MM.1S (cell line): ENCODE measurements around the gene PHF19.

Source experiments
- DNase-seq: peaks from one replicate; pipeline ENCODE4 v3.0.0-alpha.2; 2015
- H2AFZ ChIP-seq: fragments of 300-600 bp; sonication (generic); 2 replicates; pipeline ENCODE4 v1.6.0; 2016; ENCODE audit warnings: antibody characterized with exemption, low read length
- H3F3A ChIP-seq: fragments of 300-600 bp; sonication (generic); 2 replicates; pipeline ENCODE4 v1.6.1; 2016; ENCODE audit warnings: mild to moderate bottlenecking, antibody characterized with exemption, low read length, moderate library complexity, mixed read lengths; ENCODE audit not compliant: insufficient read depth
- H3K27ac ChIP-seq: fragments of 300-600 bp; sonication (generic); 2 replicates; pipeline ENCODE4 v1.5.1; 2016; ENCODE audit warnings: mild to moderate bottlenecking, low read length
- H3K27me3 ChIP-seq: fragments of 300-600 bp; sonication (generic); replicated peaks from 2 replicates; pipeline ENCODE4 v1.6.0; 2016; ENCODE audit warnings: low read length; ENCODE audit not compliant: insufficient read depth
- H3K36me3 ChIP-seq: fragments of 300-600 bp; sonication (generic); replicated peaks from 2 replicates; pipeline ENCODE4 v1.6.1; 2016; ENCODE audit warnings: mild to moderate bottlenecking, low read length, mixed read lengths; ENCODE audit not compliant: insufficient read depth
- H3K4me1 ChIP-seq: fragments of 300-600 bp; sonication (generic); 2 replicates; pipeline ENCODE4 v1.6.1; 2016; ENCODE audit warnings: low read length, mixed read lengths
- H3K4me2 ChIP-seq: fragments of 300-600 bp; sonication (generic); 2 replicates; pipeline ENCODE4 v1.6.0; 2016; ENCODE audit warnings: low read depth, low read length
- H3K4me3 ChIP-seq: fragments of 300-600 bp; sonication (generic); 2 replicates; pipeline ENCODE4 v1.5.1; 2016; ENCODE audit warnings: low read length, mixed read lengths
- H3K79me2 ChIP-seq: fragments of 300-600 bp; sonication (generic); 2 replicates; pipeline ENCODE4 v1.6.1; 2016; ENCODE audit warnings: mixed run types, low read length, mixed read lengths
- H3K9ac ChIP-seq: fragments of 300-600 bp; sonication (generic); 2 replicates; pipeline ENCODE4 v1.6.1; 2016; ENCODE audit warnings: low read length, mixed read lengths
- H3K9me2 ChIP-seq: fragments of 300-600 bp; sonication (generic); replicated peaks from 2 replicates; pipeline ENCODE4 v1.6.1; 2016; ENCODE audit warnings: mild to moderate bottlenecking, low read length, mixed read lengths; ENCODE audit not compliant: insufficient read depth
- H3K9me3 ChIP-seq: fragments of 300-600 bp; sonication (generic); replicated peaks from 2 replicates; pipeline ENCODE4 v1.6.1; 2016; ENCODE audit warnings: mild to moderate bottlenecking, low read length, mixed read lengths; ENCODE audit not compliant: insufficient read depth
- H4K20me1 ChIP-seq: fragments of 300-600 bp; sonication (generic); 2 replicates; pipeline ENCODE4 v1.6.1; 2016; ENCODE audit warnings: mild to moderate bottlenecking, low read length, moderate library complexity, mixed read lengths; ENCODE audit not compliant: insufficient read depth
- CTCF ChIP-seq: fragments of 300-600 bp; sonication (generic); IDR thresholded peaks from 2 replicates; pipeline ENCODE4 v1.5.1; 2016; ENCODE audit warnings: antibody characterized with exemption, low read length, mixed read lengths
- EZH2 ChIP-seq: fragments of 300-600 bp; sonication (generic); optimal IDR thresholded peaks from 2 replicates; pipeline ENCODE3; 2017; ENCODE audit warnings: low read depth, mild to moderate bottlenecking, antibody characterized with exemption, low read length, mixed read lengths
- EZH2phosphoT487 ChIP-seq: fragments of 300-600 bp; sonication (generic); IDR thresholded peaks from 2 replicates; pipeline ENCODE4 v1.6.1; 2018; ENCODE audit warnings: antibody characterized with exemption, low read length

Gene PHF19

GRCh38 chr9:120869360-120869687 is 7.7 kb downstream of the PHF19 start:
- peak overlapping the region; percentile 90 for H3K4me2 ChIP-seq
- peak overlapping the region; percentile 70; the same call in 1 of the 2 replicates for H2AFZ ChIP-seq
- H3K4me3 ChIP-seq: peak overlapping the region; percentile 59
- H3K9ac ChIP-seq: peak overlapping the region; percentile 38; the same call in 1 of the 2 replicates
- DNase-seq: no peak
- H3K36me3 ChIP-seq: 0 out of 2 replicates have a peak, but pooled peaks cover 7% of the 10 kb centered on the region
- peaks cover 33% of the 10 kb centered on the region for H3K4me1 ChIP-seq
- peak overlapping the region; percentile 46; the same call in 1 of the 2 replicates for H3K27ac ChIP-seq
- H3F3A ChIP-seq: peaks cover 39% of the 10 kb centered on the region
- H3K27me3 ChIP-seq: no peaks in the 10 kb centered on the region
- TF ChIP-seq EZH2phosphoT487 (no peak), CTCF (no peak), EZH2 (no peak)
- no peaks in the 10 kb centered on the region for H3K9me3 ChIP-seq
- no peaks in the 10 kb centered on the region for H4K20me1 ChIP-seq
- no peaks in the 10 kb centered on the region for H3K9me2 ChIP-seq
- peaks cover 17% of the 10 kb centered on the region for H3K79me2 ChIP-seq

- H3K4me3 ChIP-seq: peak overlapping the region; percentile 59
- H3K9me2 ChIP-seq: no peaks in the 10 kb centered on the region
- H3K4me1 ChIP-seq: peaks cover 28% of the 10 kb centered on the region
- TF ChIP-seq CTCF: peak; percentile 44
- TF ChIP-seq EZH2phosphoT487: no peak
- H3K79me2 ChIP-seq: peaks cover 12% of the 10 kb centered on the region
- H3K27ac ChIP-seq: peak overlapping the region; percentile 46; the same call in 1 of the 2 replicates
- no peaks in the 10 kb centered on the region for H4K20me1 ChIP-seq
- peak; percentile 98 for DNase-seq
- H3K27me3 ChIP-seq: no peaks in the 10 kb centered on the region
- H3K4me2 ChIP-seq: peak overlapping the region; percentile 90
- peak overlapping the region; percentile 70 for H2AFZ ChIP-seq
- peaks cover 34% of the 10 kb centered on the region for H3F3A ChIP-seq
- H3K9me3 ChIP-seq: no peaks in the 10 kb centered on the region
- H3K36me3 ChIP-seq: 0 out of 2 replicates have a peak, but pooled peaks cover 7% of the 10 kb centered on the region
- H3K9ac ChIP-seq: peak overlapping the region; percentile 38; the same call in 1 of the 2 replicates
These were observed 8.2 kb downstream of the PHF19 start for GRCh38 chr9:120868676-120869359.

- H2AFZ ChIP-seq: 0 out of 2 replicates have a peak overlapping the region, but pooled peaks have one; percentile 2
- DNase-seq: no peak
- no peaks in the 10 kb centered on the region for H3K9me3 ChIP-seq
- H3K27me3 ChIP-seq: no peaks in the 10 kb centered on the region
- H3K36me3 ChIP-seq: 0 out of 2 replicates have a peak, but pooled peaks cover 7% of the 10 kb centered on the region
- peaks cover 23% of the 10 kb centered on the region for H3K4me1 ChIP-seq
- H3K9ac ChIP-seq: peak overlapping the region; percentile 12; the same call in 1 of the 2 replicates
- H3K4me3 ChIP-seq: peak overlapping the region; percentile 45; the same call in 1 of the 2 replicates
- H3K9me2 ChIP-seq: no peaks in the 10 kb centered on the region
- H3K27ac ChIP-seq: peak overlapping the region; percentile 30; the same call in 1 of the 2 replicates
- peaks cover 29% of the 10 kb centered on the region for H3F3A ChIP-seq
- no peaks in the 10 kb centered on the region for H4K20me1 ChIP-seq
- H3K4me2 ChIP-seq: peak overlapping the region; percentile 84
- TF ChIP-seq EZH2phosphoT487: no peak
- no peak for TF ChIP-seq EZH2
- TF ChIP-seq CTCF: no peak
- H3K79me2 ChIP-seq: peaks cover 12% of the 10 kb centered on the region
These were observed 8.7 kb downstream of the PHF19 start for GRCh38 chr9:120868339-120868675.
